ENCODE data around the gene LGR5.

LGR5 gene

DNA sequence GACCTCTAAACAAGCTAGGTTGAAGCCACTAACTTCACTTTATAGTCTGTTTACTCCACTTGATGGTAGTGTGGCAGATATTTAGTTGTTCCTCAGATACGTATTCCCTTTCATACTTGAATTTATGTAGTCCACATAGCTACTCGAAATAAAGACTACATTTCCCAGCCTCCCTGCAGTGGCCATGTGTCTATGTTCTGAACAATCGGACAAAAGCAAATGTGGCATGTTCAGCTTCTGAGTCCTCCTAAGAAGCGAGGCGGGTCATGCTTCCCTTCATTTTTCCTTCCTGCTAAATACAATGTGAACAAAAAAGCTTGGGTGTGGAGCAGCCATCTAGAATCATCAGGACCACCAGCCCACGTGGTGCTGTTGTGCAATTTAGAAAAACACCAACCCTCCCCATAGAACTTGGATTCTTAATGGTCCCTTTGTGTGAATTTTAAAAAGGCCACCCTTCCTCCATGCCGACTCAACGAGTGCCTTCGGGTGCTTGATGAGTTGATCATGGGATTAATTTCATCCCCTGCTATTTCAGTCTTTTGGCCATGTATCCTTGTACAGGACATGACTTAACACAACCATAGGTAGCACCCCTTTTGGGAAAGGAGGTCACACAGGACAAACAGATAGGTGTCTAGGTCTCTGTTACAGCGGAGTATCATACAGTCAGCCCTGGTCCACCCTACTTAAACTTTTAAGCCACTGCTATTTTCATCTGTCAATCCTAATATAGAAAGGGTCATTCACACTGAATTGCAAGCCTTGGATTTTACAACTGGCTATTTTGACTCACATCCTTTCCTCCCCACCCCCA is 163.4 kb downstream of the LGR5 start:
- DNase-seq = no peak

DNA sequence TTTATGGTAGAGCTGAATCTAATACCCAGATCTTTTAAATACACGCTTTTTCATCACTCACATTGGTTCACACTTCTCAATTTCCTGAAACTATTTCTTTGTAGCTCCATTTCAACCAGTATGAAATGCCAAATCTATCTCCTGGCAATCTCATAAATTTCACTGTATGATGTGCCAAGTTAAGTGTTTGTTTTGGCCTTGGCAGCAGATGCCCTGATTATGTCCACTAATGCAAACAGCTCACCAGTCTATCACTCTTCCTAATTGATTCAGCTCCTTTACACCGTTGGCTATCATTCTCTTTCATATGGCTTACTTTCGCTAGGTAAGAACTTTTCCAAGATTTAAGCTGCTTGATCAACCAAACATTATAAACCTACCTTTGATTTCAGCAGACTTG is 165.4 kb downstream of the LGR5 start:
- no peak for DNase-seq

DNA sequence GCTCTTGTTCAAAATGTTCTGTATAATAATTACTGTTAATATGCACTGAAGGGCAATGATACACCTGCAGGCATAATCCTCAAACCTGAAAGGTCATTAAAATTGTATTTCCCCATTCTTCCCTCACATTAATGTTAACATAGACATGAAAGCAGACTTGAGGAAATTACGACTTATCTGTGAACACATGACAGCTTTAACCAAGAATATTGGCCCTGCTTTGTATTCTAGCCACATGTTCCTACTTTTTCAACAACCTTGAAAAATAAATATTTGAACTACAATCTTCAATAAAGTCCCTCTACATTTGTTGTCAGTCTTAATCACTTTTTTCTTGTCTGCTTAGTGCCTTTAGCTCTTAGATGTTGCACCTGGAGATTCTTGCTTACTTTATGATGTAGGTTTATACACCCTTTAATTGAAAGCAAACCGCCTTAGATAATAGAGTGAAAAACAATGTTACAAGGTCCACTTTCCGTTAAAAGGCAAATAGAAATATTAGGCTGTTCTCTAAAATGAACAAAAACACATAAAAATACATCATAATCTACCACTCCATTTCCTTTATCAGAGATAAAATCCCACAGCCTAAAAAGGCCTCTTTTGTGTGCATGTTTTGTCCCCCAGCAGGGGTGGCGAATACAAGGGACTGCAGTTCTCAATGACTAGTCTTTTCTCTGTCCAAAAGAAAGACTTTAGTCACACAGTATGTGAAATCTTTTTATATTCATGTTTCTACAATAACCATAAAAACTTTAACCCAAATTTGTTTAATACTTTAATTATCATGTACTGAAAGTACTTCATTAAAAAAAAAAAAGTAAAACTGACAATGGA is 168.1 kb downstream of the LGR5 start:
- DNase-seq = no peak

- peak in 1 of 5 experiments; percentile 29 for DNase-seq
Measured at GRCh38 chr12:71610031-71610795, 170.6 kb downstream of the LGR5 start.

DNA sequence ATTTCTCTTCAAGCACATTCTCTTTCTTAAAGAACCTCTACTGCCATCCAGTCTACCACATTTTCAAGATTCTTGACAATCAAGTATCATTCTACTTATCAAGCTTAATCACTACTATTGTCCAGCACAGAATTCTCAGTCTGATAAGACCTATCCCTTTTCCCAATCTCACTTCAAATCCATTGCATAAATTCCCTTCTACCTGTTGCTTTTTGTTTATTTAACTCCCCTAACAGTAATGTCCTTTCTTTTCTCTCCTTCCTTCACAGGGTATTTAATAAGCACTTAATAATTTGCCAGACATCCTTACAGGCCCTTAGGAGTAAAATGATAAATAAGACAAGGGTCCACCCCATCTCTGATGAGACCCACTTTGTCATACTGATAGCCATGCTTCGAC is 182.3 kb downstream of the LGR5 start:
- DNase-seq = no peak

DNA sequence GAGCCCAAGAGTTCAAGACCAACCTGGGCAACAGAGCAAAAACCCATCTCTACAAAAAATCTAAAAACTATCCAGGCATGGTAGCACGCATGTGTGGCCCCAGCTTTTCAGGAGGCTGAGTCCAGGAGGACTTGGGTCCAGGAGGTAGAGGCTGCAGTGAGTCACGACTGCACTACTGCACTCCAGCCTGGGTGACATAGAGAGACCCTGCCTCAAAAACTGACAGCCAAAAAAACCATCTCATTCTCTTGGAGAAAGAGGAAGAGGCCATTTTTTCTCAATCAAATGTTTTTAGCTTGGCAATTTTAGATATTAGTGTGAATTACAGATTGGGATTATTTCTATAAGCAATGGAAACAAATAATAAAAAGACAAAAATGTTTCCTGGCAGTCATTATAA is 185.9 kb downstream of the LGR5 start:
- DNase-seq = no peak

- no peak for DNase-seq
Measured at GRCh38 chr12:71626098-71626497, 186.5 kb downstream of the LGR5 start.

- DNase-seq = no peak
Measured at GRCh38 chr12:71626768-71627167, 187.2 kb downstream of the LGR5 start.

GRCh38 chr12:71627438-71628002 is 187.9 kb downstream of the LGR5 start:
- no peak for DNase-seq

Measured in T-helper 2 cell (primary cell).